ENCODE results near the gene CLDN5. TPM values are rescaled to one million over a fixed set of nuclear protein-coding genes. Genes with fewer than 3 reads are reported as not detected.

The CLDN5 gene
- total and polyA plus RNA-seq, 2 of the 8 experiments (the other 6 are each of a cell fraction or from before 2014, with no cell fraction given), result 1.2 to 1.6 TPM

DNA sequence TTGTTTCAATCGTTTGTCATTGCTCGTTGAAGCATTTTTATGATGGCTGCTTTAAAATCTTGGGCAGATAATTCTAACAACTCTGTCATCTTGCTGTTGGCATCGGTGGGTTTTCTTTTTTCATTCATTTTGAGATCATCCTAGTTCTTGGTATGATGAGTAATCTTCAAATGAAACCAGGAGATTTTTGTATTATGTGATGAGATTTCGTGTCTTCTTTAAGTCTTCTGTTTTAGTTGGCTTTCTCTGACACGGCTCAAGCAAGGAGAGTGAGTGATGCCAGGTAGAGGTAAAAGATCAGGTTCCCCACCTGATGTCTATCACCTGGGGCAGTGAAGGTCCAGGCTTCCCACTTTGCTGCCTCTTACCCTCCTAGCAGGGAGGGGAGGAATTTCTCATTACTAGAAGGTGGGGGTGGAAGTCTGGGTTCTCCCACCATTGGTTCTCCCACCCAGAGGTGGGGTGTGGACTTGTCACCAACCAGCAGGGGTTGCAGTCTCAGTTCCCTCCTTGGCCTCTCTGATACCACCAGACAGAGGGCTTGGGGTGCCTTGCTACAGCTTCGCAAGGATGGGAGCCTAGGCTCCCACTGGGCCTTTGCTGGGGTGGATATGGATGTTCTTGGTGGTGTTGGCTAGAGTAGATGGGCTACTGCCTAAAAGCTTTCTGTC is 31.6 kb downstream of the CLDN5 start:
- no peaks in the 10 kb centered on the region for H3K9me3 ChIP-seq (ENCODE audit: insufficient read depth in 2 of 2, low read depth in 1 of 2, low read length in 1 of 2)
- no peak overlapping the region for H3K14ac ChIP-seq (ENCODE audit: insufficient read length)
- no peak for TF ChIP-seq RFX5 (IDR thresholded peaks at IDR 0.05; ENCODE audit: borderline replicate concordance, low read depth, low read length)
- no peak for TF ChIP-seq ATF2 (IDR thresholded peaks at IDR 0.05; ENCODE audit: low read length)
- no peak for TF ChIP-seq SIX5 (IDR thresholded peaks at IDR 0.05; ENCODE audit: low read depth, low read length)
- TF ChIP-seq USF2 (IDR thresholded peaks at IDR 0.05; ENCODE audit: low read length), result no peak
- TF ChIP-seq KDM1A (IDR thresholded peaks at IDR 0.05; ENCODE audit: borderline replicate concordance, low read length), result no peak
- no peak for TF ChIP-seq BCL11A (IDR thresholded peaks at IDR 0.05; ENCODE audit: low read depth in 2 of 2, low read length in 2 of 2)
- TF ChIP-seq GTF2F1 (IDR thresholded peaks at IDR 0.05; ENCODE audit: borderline replicate concordance, low read depth, low read length), result no peak
- no peak for TF ChIP-seq ATF3 (IDR thresholded peaks at IDR 0.05; ENCODE audit: insufficient read depth, low read depth, low read length)
- no peak for TF ChIP-seq HDAC6 (IDR thresholded peaks at IDR 0.05; ENCODE audit: low read depth, low read length)

More for the DNA sequence above, 31.6 kb downstream of the CLDN5 start:
- Histone ChIP-seq H2AFZ (ENCODE audit: low read length) (no peak overlapping the region), H3K36me3 (ENCODE audit: control insufficient read depth in 2 of 4, insufficient read depth in 4 of 4, low read length in 3 of 4) (peaks cover 9 to 55% (median 28%) of the 10 kb centered on the region in 4 experiments), H3K79me1 (ENCODE audit: low read depth, low read length) (no peaks in the 10 kb centered on the region; the same call in 1 of the 2 replicates), H4K5ac (ENCODE audit: insufficient read length, low read depth, low read length) (no peak overlapping the region), H3K18ac (ENCODE audit: extremely low read depth, low read length) (no peak overlapping the region), H4K20me1 (replicated peaks in 1 of 2; ENCODE audit: control insufficient read depth in 1 of 2, insufficient read depth in 2 of 2, low read length in 2 of 2) (peaks cover 3 to 5% of the 10 kb centered on the region in 2 experiments), H3K23ac (ENCODE audit: insufficient read length) (no peak overlapping the region), H4K91ac (replicated peaks; ENCODE audit: insufficient read length, low read length) (no peak overlapping the region), H3K27ac (ENCODE audit: low read depth, low read length) (no peak overlapping the region), H4K8ac (ENCODE audit: extremely low read depth, insufficient read depth, low read length) (no peak overlapping the region), H3K4me3 (ENCODE audit: extremely low read depth in 1 of 4, insufficient read depth in 2 of 4, low read depth in 3 of 4, low read length in 4 of 4) (no peak overlapping the region), H3K79me2 (ENCODE audit: control insufficient read depth in 1 of 2, insufficient read depth in 2 of 2, low read length in 2 of 2) (no peaks in the 10 kb centered on the region), H3K4ac (replicated peaks; ENCODE audit: insufficient read length, low read depth, low read length) (no peak overlapping the region), H3K27me3 (replicated peaks in 1 of 4; ENCODE audit: control insufficient read depth in 3 of 4, extremely low read depth in 1 of 4, insufficient read depth in 3 of 4, low read length in 3 of 4) (no peaks in the 10 kb centered on the region), H3K23me2 (ENCODE audit: low read depth, low read length) (no peaks in the 10 kb centered on the region), H3K4me2 (ENCODE audit: insufficient read depth in 1 of 2, low read depth in 2 of 2, low read length in 2 of 2) (no peak overlapping the region), H2BK5ac (ENCODE audit: low read depth, low read length) (no peak overlapping the region), H3K9ac (replicated peaks in 1 of 4; ENCODE audit: extremely low read depth in 1 of 4, low read depth in 3 of 4, low read length in 3 of 4) (no peak overlapping the region), H2BK15ac (ENCODE audit: low read length) (no peak overlapping the region), H2BK12ac (ENCODE audit: low read depth, low read length) (no peak overlapping the region), H2AK5ac (ENCODE audit: low read depth, low read length) (no peak overlapping the region), H2BK120ac (replicated peaks; ENCODE audit: low read depth, low read length) (no peak overlapping the region), H3K56ac (replicated peaks; ENCODE audit: insufficient read length, low read depth, low read length) (no peak overlapping the region), H2BK20ac (ENCODE audit: low read length) (no peak overlapping the region), H3K4me1 (replicated peaks in 1 of 4; ENCODE audit: control insufficient read depth in 3 of 4, insufficient read depth in 4 of 4, low read length in 3 of 4) (no peaks in the 10 kb centered on the region)
- POLR2A ChIA-PET (ENCODE audit: partially characterized antibody), result interaction anchor here (0.6 to 1.5 kb wide), 2 partner anchors 10 to 96 kb away, joined by 3 to 5 read pairs; no protein-coding TSS in a partner anchor
- WGBS, 2 experiments (ENCODE audit: extremely low coverage in 1 of 2, insufficient coverage in 1 of 2, insufficient read length in 1 of 2, insufficient replicate concordance in 2 of 2, low coverage in 1 of 2, low lambda C conversion rate in 2 of 2, missing lambda C conversion rate in 1 of 2), result 86% methylated on average over 6 of the region's 6 CpGs; no CpG with 5 or more reads in 1 of the 2 experiments
- DNase-seq (ENCODE audit: low read depth in 1 of 2, low spot score in 2 of 2) (no peak), FAIRE-seq (no peak)
- CTCF ChIA-PET (ENCODE audit: partially characterized antibody), result interaction anchor here (1.2 to 1.8 kb wide), 2 partner anchors 10 to 152 kb away, joined by 3 to 6 read pairs; no protein-coding TSS in a partner anchor

All from H1 (cell line).